ENCODE data around the gene CC2D1A.
A peak's percentile ranks its signal among the peaks of the same experiment; 100 is the strongest.

DNA sequence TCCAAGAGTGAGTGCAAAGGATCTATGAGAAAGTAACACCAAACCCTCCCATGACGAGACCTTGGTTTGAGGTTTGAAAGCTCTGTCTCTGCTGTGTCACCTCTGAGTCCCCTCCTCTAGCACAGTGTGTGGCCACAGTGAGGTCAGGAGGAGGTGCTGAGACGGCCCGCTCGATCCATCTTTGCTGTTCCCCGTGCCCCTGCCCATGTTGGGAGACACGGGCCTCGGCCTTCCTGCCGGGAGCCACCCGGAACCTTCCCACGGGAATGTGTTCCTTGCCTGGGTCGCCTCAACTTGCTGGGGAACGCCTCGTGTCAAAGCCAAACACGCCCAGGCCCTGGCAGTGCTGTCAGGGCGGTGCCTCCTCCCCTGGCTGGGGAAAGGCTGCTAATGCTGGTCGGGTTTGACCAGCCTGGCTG lies 19.0 kb upstream of the CC2D1A start:
- TF ChIP-seq POLR2AphosphoS5 (IDR thresholded peaks at IDR 0.05) (peak in 2 of 3 donors; percentile 7 to 41), EP300 (IDR thresholded peaks at IDR 0.05) (no peak)
- TF ChIP-seq, protein P1, sequence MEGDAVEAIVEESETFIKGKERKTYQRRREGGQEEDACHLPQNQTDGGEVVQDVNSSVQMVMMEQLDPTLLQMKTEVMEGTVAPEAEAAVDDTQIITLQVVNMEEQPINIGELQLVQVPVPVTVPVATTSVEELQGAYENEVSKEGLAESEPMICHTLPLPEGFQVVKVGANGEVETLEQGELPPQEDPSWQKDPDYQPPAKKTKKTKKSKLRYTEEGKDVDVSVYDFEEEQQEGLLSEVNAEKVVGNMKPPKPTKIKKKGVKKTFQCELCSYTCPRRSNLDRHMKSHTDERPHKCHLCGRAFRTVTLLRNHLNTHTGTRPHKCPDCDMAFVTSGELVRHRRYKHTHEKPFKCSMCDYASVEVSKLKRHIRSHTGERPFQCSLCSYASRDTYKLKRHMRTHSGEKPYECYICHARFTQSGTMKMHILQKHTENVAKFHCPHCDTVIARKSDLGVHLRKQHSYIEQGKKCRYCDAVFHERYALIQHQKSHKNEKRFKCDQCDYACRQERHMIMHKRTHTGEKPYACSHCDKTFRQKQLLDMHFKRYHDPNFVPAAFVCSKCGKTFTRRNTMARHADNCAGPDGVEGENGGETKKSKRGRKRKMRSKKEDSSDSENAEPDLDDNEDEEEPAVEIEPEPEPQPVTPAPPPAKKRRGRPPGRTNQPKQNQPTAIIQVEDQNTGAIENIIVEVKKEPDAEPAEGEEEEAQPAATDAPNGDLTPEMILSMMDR (IDR thresholded peaks at IDR 0.05): no peak

Measured in stomach (tissue), 4 donors.